DND-41 (cell line): ENCODE measurements around the gene UBR3.
"Not testable (repeated sequence)": the region's sequence is repeated elsewhere in the genome, so short reads cannot be mapped to it uniquely, and the experiment has no call there.

Source experiments
- EZH2 ChIP-seq: IDR thresholded peaks from 3 replicates; pipeline ENCODE4 v1.6.1; 2012; ENCODE audit warnings: borderline replicate concordance, low read depth, mild to moderate bottlenecking, moderate library complexity, low read length, inconsistent platforms; ENCODE audit not compliant: severe bottlenecking
- TF ChIP-seq, protein P1 (sequence below): IDR thresholded peaks from 2 replicates; pipeline ENCODE4 v1.5.1; 2012; ENCODE audit warnings: borderline replicate concordance, low read length, moderate library complexity, mild to moderate bottlenecking; ENCODE audit not compliant: poor library complexity, severe bottlenecking; ENCODE audit errors: extremely low read depth

DNA sequence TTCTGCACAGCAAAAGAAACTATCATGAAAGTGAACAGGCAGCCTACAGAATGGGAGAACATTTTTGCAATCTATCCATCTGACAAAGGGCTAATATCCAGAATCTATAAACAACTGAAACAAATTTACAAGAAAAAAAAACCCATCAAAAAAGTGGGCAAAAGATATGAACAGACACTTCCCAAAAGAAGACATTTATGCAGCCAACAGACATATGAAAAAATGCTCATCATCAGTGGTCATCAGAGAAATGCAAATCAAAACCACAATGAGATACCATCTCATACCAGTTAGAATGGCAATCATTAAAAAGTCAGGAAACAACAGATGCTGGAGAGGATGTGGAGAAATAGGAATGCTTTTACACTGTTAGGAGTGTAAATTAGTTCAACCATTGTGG is 10.3 kb upstream of the UBR3 start:
- TF ChIP-seq, protein P1, sequence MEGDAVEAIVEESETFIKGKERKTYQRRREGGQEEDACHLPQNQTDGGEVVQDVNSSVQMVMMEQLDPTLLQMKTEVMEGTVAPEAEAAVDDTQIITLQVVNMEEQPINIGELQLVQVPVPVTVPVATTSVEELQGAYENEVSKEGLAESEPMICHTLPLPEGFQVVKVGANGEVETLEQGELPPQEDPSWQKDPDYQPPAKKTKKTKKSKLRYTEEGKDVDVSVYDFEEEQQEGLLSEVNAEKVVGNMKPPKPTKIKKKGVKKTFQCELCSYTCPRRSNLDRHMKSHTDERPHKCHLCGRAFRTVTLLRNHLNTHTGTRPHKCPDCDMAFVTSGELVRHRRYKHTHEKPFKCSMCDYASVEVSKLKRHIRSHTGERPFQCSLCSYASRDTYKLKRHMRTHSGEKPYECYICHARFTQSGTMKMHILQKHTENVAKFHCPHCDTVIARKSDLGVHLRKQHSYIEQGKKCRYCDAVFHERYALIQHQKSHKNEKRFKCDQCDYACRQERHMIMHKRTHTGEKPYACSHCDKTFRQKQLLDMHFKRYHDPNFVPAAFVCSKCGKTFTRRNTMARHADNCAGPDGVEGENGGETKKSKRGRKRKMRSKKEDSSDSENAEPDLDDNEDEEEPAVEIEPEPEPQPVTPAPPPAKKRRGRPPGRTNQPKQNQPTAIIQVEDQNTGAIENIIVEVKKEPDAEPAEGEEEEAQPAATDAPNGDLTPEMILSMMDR: not testable (repeated sequence)
- TF ChIP-seq EZH2: not testable (repeated sequence)
